Neural cell (in vitro differentiated cells): ENCODE measurements around the gene CDH8.
"Not testable (repeated sequence)": the region's sequence is repeated elsewhere in the genome, so short reads cannot be mapped to it uniquely, and the experiment has no call there.

Experiments
- EP300 ChIP-seq: fragments of 450-650 bp; conservative IDR thresholded peaks from 2 replicates; pipeline ENCODE4 v1.6.1; 2014; ENCODE audit warnings: antibody characterized with exemption, mild to moderate bottlenecking, moderate library complexity; ENCODE audit not compliant: poor library complexity, severe bottlenecking
- POLR2AphosphoS5 ChIP-seq: IDR thresholded peaks from 2 replicates; pipeline ENCODE4 v1.6.1; 2012
- SMC3 ChIP-seq: fragments of 450-650 bp; conservative IDR thresholded peaks from 2 replicates; pipeline ENCODE4 v1.6.1; 2014; ENCODE audit warnings: antibody characterized with exemption, mild to moderate bottlenecking, moderate library complexity; ENCODE audit not compliant: poor library complexity
- TAF1 ChIP-seq: IDR thresholded peaks from 2 replicates; pipeline ENCODE4 v1.6.1; 2012; ENCODE audit warnings: low read depth
- TF ChIP-seq, protein P1 (sequence below): fragments of 450-650 bp; IDR thresholded peaks from 2 replicates; pipeline ENCODE4 v1.5.1; 2014; ENCODE audit warnings: antibody characterized with exemption, mild to moderate bottlenecking, moderate library complexity; ENCODE audit not compliant: poor library complexity, severe bottlenecking

DNA sequence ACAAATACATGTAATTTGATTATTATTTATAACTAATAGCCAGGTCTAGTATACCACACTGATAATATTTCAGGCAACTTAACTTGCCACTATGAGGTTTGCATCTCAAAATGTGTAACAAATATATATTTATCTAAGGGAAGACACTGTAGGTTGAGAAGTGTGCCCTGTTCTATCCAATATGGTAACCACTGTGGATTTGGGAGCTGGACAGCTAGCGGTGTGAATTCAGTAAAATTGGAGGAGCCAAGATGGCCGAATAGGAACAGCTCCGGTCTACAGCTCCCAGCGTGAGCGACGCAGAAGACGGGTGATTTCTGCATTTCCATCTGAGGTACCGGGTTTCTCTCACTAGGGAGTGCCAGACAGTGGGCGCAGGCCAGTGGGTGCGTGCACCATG lies 235.0 kb downstream of the CDH8 start:
- TF ChIP-seq, protein P1, sequence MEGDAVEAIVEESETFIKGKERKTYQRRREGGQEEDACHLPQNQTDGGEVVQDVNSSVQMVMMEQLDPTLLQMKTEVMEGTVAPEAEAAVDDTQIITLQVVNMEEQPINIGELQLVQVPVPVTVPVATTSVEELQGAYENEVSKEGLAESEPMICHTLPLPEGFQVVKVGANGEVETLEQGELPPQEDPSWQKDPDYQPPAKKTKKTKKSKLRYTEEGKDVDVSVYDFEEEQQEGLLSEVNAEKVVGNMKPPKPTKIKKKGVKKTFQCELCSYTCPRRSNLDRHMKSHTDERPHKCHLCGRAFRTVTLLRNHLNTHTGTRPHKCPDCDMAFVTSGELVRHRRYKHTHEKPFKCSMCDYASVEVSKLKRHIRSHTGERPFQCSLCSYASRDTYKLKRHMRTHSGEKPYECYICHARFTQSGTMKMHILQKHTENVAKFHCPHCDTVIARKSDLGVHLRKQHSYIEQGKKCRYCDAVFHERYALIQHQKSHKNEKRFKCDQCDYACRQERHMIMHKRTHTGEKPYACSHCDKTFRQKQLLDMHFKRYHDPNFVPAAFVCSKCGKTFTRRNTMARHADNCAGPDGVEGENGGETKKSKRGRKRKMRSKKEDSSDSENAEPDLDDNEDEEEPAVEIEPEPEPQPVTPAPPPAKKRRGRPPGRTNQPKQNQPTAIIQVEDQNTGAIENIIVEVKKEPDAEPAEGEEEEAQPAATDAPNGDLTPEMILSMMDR: not testable (repeated sequence)
- TF ChIP-seq TAF1, SMC3, EP300, POLR2AphosphoS5: not testable (repeated sequence)
